RWPE2 (cell line): ENCODE measurements around the gene PCED1A.

ENCODE experiments used
- ATAC-seq: fragments of 200-7000 bp; cut with Tn5 transposase; 3 replicates; pipeline ENCODE4 v1.9.1; 2021; ENCODE audit warnings: low read depth
- DNase-seq: peaks from one replicate; pipeline ENCODE4 v3.0.0-alpha.2; 2020; ENCODE audit warnings: low spot score
- H3K27ac ChIP-seq: fragments of 450-650 bp; 2 replicates; pipeline ENCODE4 v1.5.1; 2017; ENCODE audit warnings: mild to moderate bottlenecking; ENCODE audit not compliant: poor library complexity, severe bottlenecking
- H3K27me3 ChIP-seq: fragments of 250-450 bp; sonication (Bioruptor Pico); 2 replicates; pipeline ENCODE4 v1.5.1; 2021; ENCODE audit warnings: mild to moderate bottlenecking, moderate library complexity; ENCODE audit not compliant: insufficient read depth, poor library complexity, severe bottlenecking
- H3K36me3 ChIP-seq: fragments of 250-450 bp; sonication (Bioruptor Pico); 2 replicates; pipeline ENCODE4 v1.5.1; 2020; ENCODE audit warnings: low read depth, mild to moderate bottlenecking, moderate library complexity
- H3K4me1 ChIP-seq: fragments of 250-450 bp; sonication (Bioruptor Pico); 2 replicates; pipeline ENCODE4 v1.5.1; 2021; ENCODE audit warnings: mild to moderate bottlenecking, moderate library complexity; ENCODE audit not compliant: insufficient read depth, poor library complexity, severe bottlenecking
- H3K4me3 ChIP-seq: fragments of 250-450 bp; sonication (Bioruptor Pico); 2 replicates; pipeline ENCODE4 v1.5.1; 2021; ENCODE audit warnings: mild to moderate bottlenecking, moderate library complexity; ENCODE audit not compliant: severe bottlenecking
- H3K9me3 ChIP-seq: fragments of 250-450 bp; sonication (Bioruptor Pico); 2 replicates; pipeline ENCODE4 v1.5.1; 2021; ENCODE audit warnings: mild to moderate bottlenecking, moderate library complexity; ENCODE audit not compliant: severe bottlenecking
- TF ChIP-seq, protein P1 (sequence below): fragments of 450-650 bp; IDR thresholded peaks from one replicate; pipeline ENCODE4 v1.5.1; 2017; ENCODE audit warnings: mild to moderate bottlenecking, moderate library complexity; ENCODE audit not compliant: poor library complexity, severe bottlenecking

PCED1A gene

DNA sequence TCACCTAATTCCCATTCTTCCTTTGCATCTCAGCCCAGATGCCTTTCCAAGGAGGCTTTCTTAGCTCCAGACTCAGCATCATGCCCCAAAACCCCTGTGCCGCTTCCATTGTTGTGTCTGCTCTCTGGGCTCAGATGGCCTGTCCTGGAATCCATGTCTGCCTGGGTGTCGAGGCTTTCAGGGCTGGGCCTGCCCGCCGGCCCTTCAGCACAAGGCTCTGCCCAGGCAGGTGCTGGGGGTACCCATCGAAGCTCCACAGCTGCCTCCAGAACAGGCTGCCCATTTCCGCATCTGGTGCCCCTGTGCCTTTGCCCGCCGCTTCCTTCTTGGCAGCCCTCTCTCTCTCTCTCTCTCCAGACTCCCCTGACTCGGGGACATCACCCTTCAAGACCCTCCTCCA is 41.2 kb downstream of the PCED1A start:
- H3K36me3 ChIP-seq = no peaks in the 10 kb centered on the region
- no peaks in the 10 kb centered on the region for H3K4me1 ChIP-seq
- H3K27ac ChIP-seq = no peak overlapping the region
- ATAC-seq (no peak), DNase-seq (no peak)
- H3K27me3 ChIP-seq = peaks cover 41% of the 10 kb centered on the region
- H3K4me3 ChIP-seq = no peak overlapping the region
- TF ChIP-seq, protein P1, sequence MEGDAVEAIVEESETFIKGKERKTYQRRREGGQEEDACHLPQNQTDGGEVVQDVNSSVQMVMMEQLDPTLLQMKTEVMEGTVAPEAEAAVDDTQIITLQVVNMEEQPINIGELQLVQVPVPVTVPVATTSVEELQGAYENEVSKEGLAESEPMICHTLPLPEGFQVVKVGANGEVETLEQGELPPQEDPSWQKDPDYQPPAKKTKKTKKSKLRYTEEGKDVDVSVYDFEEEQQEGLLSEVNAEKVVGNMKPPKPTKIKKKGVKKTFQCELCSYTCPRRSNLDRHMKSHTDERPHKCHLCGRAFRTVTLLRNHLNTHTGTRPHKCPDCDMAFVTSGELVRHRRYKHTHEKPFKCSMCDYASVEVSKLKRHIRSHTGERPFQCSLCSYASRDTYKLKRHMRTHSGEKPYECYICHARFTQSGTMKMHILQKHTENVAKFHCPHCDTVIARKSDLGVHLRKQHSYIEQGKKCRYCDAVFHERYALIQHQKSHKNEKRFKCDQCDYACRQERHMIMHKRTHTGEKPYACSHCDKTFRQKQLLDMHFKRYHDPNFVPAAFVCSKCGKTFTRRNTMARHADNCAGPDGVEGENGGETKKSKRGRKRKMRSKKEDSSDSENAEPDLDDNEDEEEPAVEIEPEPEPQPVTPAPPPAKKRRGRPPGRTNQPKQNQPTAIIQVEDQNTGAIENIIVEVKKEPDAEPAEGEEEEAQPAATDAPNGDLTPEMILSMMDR = no peak
- H3K9me3 ChIP-seq = no peaks in the 10 kb centered on the region

DNA sequence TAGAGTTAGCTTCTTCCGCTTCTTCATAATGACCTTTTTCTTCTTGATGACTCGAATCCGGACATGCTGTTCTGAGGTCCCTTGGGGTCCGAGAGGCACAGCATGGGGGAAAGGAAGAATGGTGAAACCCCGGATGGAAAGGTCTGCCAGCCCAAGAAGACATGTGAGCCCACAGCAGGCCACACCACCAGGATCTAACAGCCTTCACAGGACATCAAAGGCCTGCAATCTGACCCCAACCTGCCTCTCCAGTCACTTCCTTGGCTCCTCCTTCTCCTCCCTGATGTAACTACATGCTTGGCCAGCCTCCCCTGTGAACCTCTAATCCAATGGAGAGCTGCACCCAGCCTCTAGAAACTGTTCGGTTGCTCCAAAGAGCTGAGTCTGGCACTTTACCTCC is 41.6 kb downstream of the PCED1A start:
- no peaks in the 10 kb centered on the region for H3K4me1 ChIP-seq
- DNase-seq = no peak
- no peaks in the 10 kb centered on the region for H3K9me3 ChIP-seq
- H3K36me3 ChIP-seq = no peaks in the 10 kb centered on the region
- peaks cover 44% of the 10 kb centered on the region for H3K27me3 ChIP-seq
- H3K27ac ChIP-seq = no peak overlapping the region
- H3K4me3 ChIP-seq = no peak overlapping the region
- TF ChIP-seq, protein P1 = no peak
- no peak; the same call in 2 of the 3 replicates for ATAC-seq

DNA sequence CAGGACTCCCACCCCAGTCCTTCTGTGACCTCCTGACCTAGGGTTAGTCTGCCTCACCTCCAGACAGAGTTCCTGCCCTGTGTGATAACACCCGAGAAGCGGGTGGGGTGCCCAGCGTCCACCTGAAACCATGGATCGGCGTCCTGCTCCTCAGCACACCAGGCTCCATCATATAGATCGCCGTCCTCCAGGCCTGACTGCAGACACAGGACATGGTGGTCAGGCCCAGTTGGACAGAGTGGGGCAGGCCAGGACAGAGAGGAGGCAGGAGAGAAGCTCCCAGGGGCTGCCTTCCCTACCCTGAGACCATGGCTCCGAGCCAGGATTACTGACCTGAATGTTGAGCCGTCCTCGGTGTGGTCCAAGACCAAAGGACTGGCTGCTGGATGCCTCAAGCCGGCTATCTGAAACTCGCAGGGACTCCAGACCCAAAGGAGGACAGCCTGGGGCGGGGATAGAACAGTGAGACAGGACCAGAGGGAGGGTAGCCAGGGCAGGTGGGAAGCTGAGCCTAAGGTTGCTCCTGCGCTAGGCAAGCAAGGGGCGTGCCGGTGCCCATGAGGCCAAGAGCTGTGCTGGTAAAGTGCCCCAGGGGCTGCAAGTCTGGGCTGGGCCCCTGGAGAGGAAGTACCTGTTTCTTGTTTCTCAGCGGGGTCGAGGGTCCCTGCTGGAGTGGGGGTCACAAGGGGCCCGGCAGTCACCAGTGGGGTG is 42.2 kb downstream of the PCED1A start:
- TF ChIP-seq, protein P1 = no peak
- no peaks in the 10 kb centered on the region for H3K9me3 ChIP-seq
- H3K27ac ChIP-seq = no peak overlapping the region
- ATAC-seq (no peak), DNase-seq (no peak)
- no peak overlapping the region for H3K4me3 ChIP-seq
- no peaks in the 10 kb centered on the region for H3K4me1 ChIP-seq
- no peaks in the 10 kb centered on the region for H3K36me3 ChIP-seq
- peaks cover 45% of the 10 kb centered on the region for H3K27me3 ChIP-seq

DNA sequence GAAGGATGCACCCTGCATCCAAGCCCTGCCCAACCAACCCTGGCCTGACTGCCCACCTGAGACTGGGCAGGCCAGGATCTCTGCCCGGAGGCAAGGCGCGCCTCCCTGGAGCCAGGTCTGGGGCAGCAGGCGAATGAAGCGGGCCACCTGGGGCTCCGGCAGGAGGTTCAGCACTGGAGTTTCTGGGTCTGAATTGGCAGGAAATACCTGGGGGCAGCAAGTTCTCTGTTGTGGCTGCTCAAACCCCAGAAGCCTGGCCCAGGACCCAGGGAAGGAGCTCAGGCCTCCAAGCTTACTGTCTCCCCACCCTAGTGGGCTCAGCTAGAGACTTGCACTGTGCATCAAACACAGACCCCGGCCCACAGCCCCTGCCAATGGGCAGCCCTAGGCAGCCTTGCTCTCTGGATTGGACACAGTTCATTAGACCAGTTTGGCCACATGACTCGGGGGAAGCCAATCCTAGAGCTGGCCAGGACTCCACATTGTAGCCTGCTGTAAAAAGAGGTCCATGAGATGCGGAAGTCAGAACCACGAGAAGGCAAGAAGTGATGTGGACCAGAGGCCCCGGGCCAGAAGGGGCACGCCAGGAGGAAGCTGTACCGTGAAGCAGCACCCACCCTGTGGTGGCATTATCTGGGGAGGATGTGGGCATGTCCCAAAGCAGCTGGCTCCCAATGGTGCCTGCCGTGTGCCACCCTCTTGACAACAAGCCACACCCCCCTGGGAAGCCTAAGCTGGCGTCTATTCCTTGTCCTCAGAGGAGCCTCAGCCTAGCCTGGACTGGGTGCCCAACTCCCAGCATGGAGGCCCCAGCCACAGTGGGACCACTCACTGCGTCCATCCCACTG is 43.1 kb downstream of the PCED1A start:
- H3K4me1 ChIP-seq = no peaks in the 10 kb centered on the region

More for the DNA sequence above, 43.1 kb downstream of the PCED1A start:
- Histone ChIP-seq H3K4me3 (no peak overlapping the region), H3K27me3 (peaks cover 38% of the 10 kb centered on the region), H3K27ac (no peak overlapping the region), H3K9me3 (no peaks in the 10 kb centered on the region), H3K36me3 (no peaks in the 10 kb centered on the region)
- DNase-seq = no peak
- TF ChIP-seq, protein P1 = no peak
- ATAC-seq = no peak
